ENCODE measurements around the gene ZBTB20.

Gene ZBTB20

DNA sequence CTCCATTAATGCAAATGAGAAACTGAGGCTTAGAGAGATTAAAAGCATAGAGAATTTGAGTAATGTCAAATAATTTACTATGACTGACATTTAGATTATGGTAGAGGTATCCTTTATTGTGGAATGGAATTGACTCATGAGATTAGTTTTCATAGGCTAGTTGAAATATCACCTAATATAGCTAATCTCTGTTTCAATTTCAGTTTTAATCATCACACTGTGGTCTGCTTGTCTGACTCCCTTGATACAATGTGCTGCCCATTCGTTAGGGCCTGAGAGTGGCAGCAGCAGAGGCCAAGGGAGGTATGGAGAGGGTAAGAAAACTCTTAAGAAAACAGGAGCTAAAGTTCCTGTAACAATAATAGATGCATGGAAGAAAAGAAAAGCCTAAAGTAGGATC is 13.2 kb upstream of the ZBTB20 start:
- TF ChIP-seq, protein P1, sequence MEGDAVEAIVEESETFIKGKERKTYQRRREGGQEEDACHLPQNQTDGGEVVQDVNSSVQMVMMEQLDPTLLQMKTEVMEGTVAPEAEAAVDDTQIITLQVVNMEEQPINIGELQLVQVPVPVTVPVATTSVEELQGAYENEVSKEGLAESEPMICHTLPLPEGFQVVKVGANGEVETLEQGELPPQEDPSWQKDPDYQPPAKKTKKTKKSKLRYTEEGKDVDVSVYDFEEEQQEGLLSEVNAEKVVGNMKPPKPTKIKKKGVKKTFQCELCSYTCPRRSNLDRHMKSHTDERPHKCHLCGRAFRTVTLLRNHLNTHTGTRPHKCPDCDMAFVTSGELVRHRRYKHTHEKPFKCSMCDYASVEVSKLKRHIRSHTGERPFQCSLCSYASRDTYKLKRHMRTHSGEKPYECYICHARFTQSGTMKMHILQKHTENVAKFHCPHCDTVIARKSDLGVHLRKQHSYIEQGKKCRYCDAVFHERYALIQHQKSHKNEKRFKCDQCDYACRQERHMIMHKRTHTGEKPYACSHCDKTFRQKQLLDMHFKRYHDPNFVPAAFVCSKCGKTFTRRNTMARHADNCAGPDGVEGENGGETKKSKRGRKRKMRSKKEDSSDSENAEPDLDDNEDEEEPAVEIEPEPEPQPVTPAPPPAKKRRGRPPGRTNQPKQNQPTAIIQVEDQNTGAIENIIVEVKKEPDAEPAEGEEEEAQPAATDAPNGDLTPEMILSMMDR (IDR thresholded peaks at IDR 0.05; ENCODE audit: insufficient read depth, missing control alignments), result no peak
- no peak for DNase-seq (ENCODE audit: insufficient read length, low spot score)
- FAIRE-seq, result no peak

DNA sequence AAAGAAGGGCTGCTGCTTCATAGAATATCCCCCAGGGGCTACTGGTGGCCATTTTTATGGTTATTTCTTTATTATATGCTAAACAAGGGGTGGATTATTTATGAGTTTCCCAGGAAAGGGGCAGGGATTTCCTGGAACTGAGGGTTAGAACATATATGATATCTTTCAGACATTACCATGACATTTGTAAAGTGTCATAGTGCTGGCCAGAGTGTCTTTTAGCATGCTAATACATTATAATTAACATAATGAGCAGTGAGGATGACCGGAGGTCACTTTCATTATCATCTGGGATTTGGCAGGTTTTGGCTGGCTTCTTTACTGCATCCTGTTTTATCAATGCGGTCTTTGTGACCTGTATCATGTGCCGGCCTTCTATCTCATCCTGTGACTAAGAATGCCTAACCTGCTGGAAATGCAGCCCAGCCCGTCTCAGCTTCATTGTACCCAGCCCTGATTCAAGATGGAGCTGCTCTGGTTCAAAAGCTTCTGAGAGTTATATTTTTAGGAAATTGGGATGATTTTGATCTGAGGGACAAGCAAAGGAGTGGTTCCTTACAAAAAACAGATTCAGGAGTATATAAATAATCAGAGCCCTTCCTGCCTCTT is 9.1 kb upstream of the ZBTB20 start:
- FAIRE-seq (no peak), DNase-seq (ENCODE audit: insufficient read length, low spot score) (no peak)
- TF ChIP-seq, protein P1 (IDR thresholded peaks at IDR 0.05; ENCODE audit: insufficient read depth, missing control alignments), result no peak

DNA sequence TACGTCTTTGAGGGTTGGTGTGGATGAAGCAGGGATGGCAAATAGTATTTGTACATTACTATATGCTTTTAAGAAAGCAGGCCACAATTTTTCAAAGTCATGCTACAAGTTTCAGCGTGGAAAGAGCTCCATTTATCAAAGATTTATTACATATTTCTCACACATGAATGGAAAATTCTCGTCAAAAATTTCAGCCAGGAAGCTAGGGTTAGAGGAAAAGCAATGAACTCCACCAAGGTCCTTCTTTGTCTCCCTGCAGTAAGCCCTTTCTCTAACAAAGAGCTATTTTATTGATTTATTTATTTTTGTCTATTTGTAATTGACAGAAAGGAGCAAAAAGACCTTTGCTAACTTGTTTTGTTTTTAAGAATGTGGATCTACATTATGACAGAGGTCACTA is 7.5 kb upstream of the ZBTB20 start:
- DNase-seq (ENCODE audit: insufficient read length, low spot score) (no peak), FAIRE-seq (no peak)
- TF ChIP-seq, protein P1 (IDR thresholded peaks at IDR 0.05; ENCODE audit: insufficient read depth, missing control alignments), result no peak

DNA sequence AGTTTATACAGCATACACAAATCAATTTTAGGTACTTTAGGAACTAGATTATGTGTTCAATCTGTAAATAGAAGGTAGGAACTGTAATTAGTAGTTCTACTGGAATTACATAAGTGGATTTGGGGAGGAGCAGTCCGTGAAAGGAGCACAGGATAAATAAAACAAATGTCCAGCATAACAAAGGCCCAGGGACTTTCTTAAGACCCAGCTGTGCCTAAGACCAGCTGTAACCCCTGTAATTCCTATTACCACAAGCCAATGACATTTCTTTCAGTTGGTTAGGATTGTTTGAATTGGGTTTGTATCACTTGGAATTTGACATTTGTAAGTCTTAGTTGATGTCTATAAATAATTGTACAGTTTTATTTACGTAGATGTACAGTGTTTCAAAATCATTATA is 4.8 kb upstream of the ZBTB20 start:
- FAIRE-seq (peak; percentile 70), DNase-seq (ENCODE audit: insufficient read length, low spot score) (no peak)
- TF ChIP-seq, protein P1 (IDR thresholded peaks at IDR 0.05; ENCODE audit: insufficient read depth, missing control alignments), result no peak

DNA sequence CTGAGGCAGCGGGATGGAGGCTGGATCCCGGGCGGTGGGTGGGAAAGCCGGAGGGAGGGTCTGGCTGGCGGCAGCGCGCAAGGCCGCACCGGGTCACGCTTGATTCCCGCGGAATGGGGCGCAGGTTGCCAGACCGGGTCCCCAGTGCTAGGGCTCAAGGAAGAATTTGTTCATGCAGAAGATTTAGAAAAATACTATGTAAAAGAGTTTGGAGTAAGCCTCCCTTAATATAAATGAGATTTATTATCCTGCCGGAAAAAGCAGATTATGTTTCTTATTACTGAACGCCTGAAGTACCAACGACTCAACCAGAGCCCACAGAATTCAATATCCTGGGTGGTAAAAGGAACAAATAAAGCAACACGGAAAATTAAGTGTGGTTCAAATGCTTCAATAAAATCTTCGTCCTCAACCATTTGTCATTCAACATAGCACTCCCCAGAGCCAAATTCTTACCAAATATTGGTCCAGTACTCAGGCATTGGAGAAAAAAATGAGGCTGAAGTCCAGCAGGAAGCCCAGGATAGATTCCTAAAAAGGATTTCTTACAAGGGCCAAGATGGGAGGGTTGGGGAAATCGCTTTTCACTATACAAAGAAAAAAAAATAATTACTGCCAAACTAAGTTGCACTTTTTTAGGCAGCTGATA is 1.2 kb upstream of the ZBTB20 start:
- TF ChIP-seq, protein P1 (IDR thresholded peaks at IDR 0.05; ENCODE audit: insufficient read depth, missing control alignments), result no peak
- FAIRE-seq (no peak), DNase-seq (ENCODE audit: insufficient read length, low spot score) (no peak)

DNA sequence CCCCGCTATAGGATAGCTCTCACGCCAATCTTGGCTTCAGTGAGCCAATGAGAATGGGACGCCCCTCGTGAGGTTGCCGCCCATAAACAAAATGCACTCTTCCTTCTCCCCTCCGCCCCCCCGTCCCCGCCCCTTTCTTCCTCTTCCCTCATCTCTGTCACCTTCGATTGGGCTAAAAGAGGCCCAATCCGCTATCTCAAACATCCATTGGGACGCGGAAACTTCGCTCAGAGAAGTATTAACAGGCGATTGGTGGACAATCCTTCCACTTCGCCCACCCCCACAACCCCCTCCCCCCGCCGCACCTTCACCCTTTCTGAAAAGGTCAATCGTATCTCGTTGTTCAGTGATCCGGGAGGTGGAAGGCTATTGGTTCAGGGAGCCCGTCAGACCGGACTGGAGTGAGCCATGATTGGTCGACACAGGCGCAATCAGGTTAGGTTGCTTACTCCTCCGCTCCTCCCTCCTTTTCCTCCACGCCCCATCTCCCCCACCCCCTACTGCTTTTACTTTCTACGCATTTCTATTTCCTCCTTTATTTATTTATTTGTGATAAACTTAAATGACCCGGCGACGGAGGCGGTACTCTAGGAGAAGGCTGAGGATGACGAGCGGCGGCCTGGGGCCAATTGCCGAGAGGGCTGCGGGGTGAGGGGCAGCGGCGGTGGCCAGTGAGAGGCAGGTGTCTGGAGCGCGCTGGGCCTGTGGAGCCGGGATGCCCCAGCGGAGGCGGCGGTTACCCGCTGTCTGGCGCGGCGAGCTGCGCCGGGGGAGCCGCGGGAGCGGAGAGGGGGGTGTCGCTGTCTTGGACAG is 447 bp upstream of the ZBTB20 start:
- FAIRE-seq, result peak; percentile 53

More for the DNA sequence above, 447 bp upstream of the ZBTB20 start:
- no peak for DNase-seq (ENCODE audit: insufficient read length, low spot score)
- TF ChIP-seq, protein P1 (IDR thresholded peaks at IDR 0.05; ENCODE audit: insufficient read depth, missing control alignments), result no peak
